ENCODE measurements around the gene JARID2.

- TF ChIP-seq CTCF (IDR thresholded peaks at IDR 0.05 in 4 of 5, conservative IDR thresholded peaks at IDR 0.05 in 1 of 5) = no peak
- TF ChIP-seq POLR2A (IDR thresholded peaks at IDR 0.05) = no peak
Observed at GRCh38 chr6:15406452-15406851, 160.6 kb downstream of the JARID2 start.

Measured in gastrocnemius medialis (tissue), 4 donors.